Loucy (cell line): ENCODE measurements around the gene CFAP300.

Experiments
- H2AFZ ChIP-seq: fragments of 200-600 bp; sonication (generic); 2 replicates; pipeline ENCODE4 v1.6.0; 2016; ENCODE audit warnings: antibody characterized with exemption, mild to moderate bottlenecking, low read length, moderate library complexity
- H3F3A ChIP-seq: fragments of 200-600 bp; 2 replicates; pipeline ENCODE4 v1.6.0; 2016; ENCODE audit warnings: antibody characterized with exemption, low read depth, mild to moderate bottlenecking
- H3K27me3 ChIP-seq: fragments of 200-600 bp; sonication (generic); 2 replicates; pipeline ENCODE4 v1.6.1; 2014; ENCODE audit warnings: low read length, mild to moderate bottlenecking; ENCODE audit not compliant: insufficient read depth, poor library complexity, severe bottlenecking
- H3K36me3 ChIP-seq: fragments of 200-600 bp; sonication (generic); 2 replicates; pipeline ENCODE4 v1.6.1; 2016; ENCODE audit warnings: low read length; ENCODE audit not compliant: insufficient read depth
- H3K4me1 ChIP-seq: fragments of 200-600 bp; sonication (generic); 2 replicates; pipeline ENCODE4 v1.5.1; 2014; ENCODE audit warnings: low read length, mild to moderate bottlenecking; ENCODE audit not compliant: insufficient read depth, poor library complexity, severe bottlenecking
- H3K4me2 ChIP-seq: fragments of 200-600 bp; sonication (generic); 2 replicates; pipeline ENCODE4 v1.6.0; 2014; ENCODE audit warnings: antibody characterized with exemption, low read length, low read depth, mild to moderate bottlenecking; ENCODE audit not compliant: poor library complexity, severe bottlenecking
- H3K4me3 ChIP-seq: fragments of 200-600 bp; sonication (generic); 2 replicates; pipeline ENCODE4 v1.5.1; 2014; ENCODE audit warnings: low read length, mild to moderate bottlenecking, mixed read lengths; ENCODE audit not compliant: poor library complexity, severe bottlenecking
- H3K79me2 ChIP-seq: fragments of 200-600 bp; sonication (generic); 2 replicates; pipeline ENCODE4 v1.6.1; 2014; ENCODE audit warnings: low read length; ENCODE audit not compliant: insufficient read depth
- H3K9ac ChIP-seq: fragments of 200-600 bp; sonication (generic); 2 replicates; pipeline ENCODE4 v1.6.0; 2014; ENCODE audit warnings: mild to moderate bottlenecking, low read depth, low read length, moderate library complexity; ENCODE audit not compliant: poor library complexity, severe bottlenecking
- H3K9me2 ChIP-seq: fragments of 200-600 bp; sonication (generic); replicated peaks from 2 replicates; pipeline ENCODE4 v1.6.1; 2016; ENCODE audit warnings: low read depth, low read length, mixed read lengths
- H3K9me3 ChIP-seq: fragments of 200-600 bp; sonication (generic); 2 replicates; pipeline ENCODE4 v1.6.1; 2014; ENCODE audit warnings: mild to moderate bottlenecking, antibody characterized with exemption, low read length, low read depth; ENCODE audit not compliant: insufficient read depth
- H4K20me1 ChIP-seq: fragments of 200-600 bp; sonication (generic); 2 replicates; pipeline ENCODE4 v1.6.0; 2014; ENCODE audit warnings: antibody characterized with exemption, low read length, mild to moderate bottlenecking; ENCODE audit not compliant: insufficient read depth, poor library complexity, severe bottlenecking
- EZH2phosphoT487 ChIP-seq: fragments of 200-600 bp; IDR thresholded peaks from 2 replicates; pipeline ENCODE4 v1.6.1; 2018; ENCODE audit warnings: antibody characterized with exemption, mild to moderate bottlenecking, moderate library complexity, borderline replicate concordance
- TF ChIP-seq, protein P1 (sequence below): fragments of 200-600 bp; sonication (generic); conservative IDR thresholded peaks from 2 replicates; pipeline ENCODE4 v1.5.1; 2014; ENCODE audit warnings: mild to moderate bottlenecking, antibody characterized with exemption, low read length

The CFAP300 gene

DNA sequence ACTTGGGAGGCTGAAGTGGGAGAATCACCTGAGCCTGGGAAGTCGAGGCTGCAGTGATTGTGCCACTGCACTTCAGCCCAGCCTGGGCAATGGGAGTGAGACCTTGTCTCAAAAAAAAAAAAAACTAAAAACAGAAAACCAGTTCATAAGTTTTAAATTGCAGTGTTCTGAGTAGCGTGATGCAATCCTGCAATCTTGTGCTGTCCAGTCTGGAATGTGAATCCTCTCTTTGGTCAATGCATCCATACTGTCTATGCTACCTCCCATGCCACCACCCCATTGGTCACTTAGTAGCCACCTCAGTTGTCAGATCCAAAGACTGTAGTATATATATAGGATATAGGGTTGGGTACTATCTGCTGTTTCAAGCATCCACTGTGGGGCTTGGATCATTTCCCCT lies 74.1 kb downstream of the CFAP300 start:
- no peaks in the 10 kb centered on the region for H3K4me1 ChIP-seq

More for the DNA sequence above, 74.1 kb downstream of the CFAP300 start:
- H4K20me1 ChIP-seq: no peaks in the 10 kb centered on the region
- H3K79me2 ChIP-seq: no peaks in the 10 kb centered on the region
- H3F3A ChIP-seq: no peaks in the 10 kb centered on the region
- H3K9ac ChIP-seq: no peak overlapping the region
- no peaks in the 10 kb centered on the region for H3K9me3 ChIP-seq
- H3K4me3 ChIP-seq: no peak overlapping the region
- TF ChIP-seq EZH2phosphoT487: no peak
- TF ChIP-seq, protein P1, sequence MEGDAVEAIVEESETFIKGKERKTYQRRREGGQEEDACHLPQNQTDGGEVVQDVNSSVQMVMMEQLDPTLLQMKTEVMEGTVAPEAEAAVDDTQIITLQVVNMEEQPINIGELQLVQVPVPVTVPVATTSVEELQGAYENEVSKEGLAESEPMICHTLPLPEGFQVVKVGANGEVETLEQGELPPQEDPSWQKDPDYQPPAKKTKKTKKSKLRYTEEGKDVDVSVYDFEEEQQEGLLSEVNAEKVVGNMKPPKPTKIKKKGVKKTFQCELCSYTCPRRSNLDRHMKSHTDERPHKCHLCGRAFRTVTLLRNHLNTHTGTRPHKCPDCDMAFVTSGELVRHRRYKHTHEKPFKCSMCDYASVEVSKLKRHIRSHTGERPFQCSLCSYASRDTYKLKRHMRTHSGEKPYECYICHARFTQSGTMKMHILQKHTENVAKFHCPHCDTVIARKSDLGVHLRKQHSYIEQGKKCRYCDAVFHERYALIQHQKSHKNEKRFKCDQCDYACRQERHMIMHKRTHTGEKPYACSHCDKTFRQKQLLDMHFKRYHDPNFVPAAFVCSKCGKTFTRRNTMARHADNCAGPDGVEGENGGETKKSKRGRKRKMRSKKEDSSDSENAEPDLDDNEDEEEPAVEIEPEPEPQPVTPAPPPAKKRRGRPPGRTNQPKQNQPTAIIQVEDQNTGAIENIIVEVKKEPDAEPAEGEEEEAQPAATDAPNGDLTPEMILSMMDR: no peak
- no peaks in the 10 kb centered on the region for H3K36me3 ChIP-seq
- no peak overlapping the region for H3K4me2 ChIP-seq
- H3K9me2 ChIP-seq: no peaks in the 10 kb centered on the region
- peaks cover 61% of the 10 kb centered on the region for H3K27me3 ChIP-seq
- H2AFZ ChIP-seq: no peak overlapping the region
